Liver (tissue), 9 donors: ENCODE data around the gene GZMB. TPM values are rescaled to one million over a fixed set of nuclear protein-coding genes. Genes with fewer than 3 reads are reported as not detected.

ENCODE experiments used
- DNase-seq: peaks from one replicate; pipeline ENCODE4 v3.0.0-alpha.2; 2017; ENCODE audit warnings: low spot score
- H3K27ac ChIP-seq, 2 donors: one replicate each; pipeline ENCODE4 v1.7.0; 2013; ENCODE audit warnings: inconsistent platforms in 2 of 2, low read length in 2 of 2, control low read depth in 1 of 2, low read depth in 1 of 2, mild to moderate bottlenecking in 1 of 2
- H3K27me3 ChIP-seq, 4 donors: one replicate each; pipeline versions ENCODE4 v1.6.1 to v1.7.0; 2013; ENCODE audit warnings: low read length in 3 of 4, inconsistent platforms in 1 of 4, mild to moderate bottlenecking in 1 of 4, moderate library complexity in 1 of 4; ENCODE audit not compliant: control insufficient read depth in 4 of 4, insufficient read depth in 4 of 4
- H3K36me3 ChIP-seq, 4 donors: one replicate each; pipeline versions ENCODE4 v1.6.1 to v1.7.0; 2013; ENCODE audit warnings: low read length in 3 of 4, mild to moderate bottlenecking in 3 of 4, low read depth in 1 of 4, moderate library complexity in 1 of 4; ENCODE audit not compliant: control insufficient read depth in 4 of 4, insufficient read depth in 3 of 4
- H3K4me1 ChIP-seq, 4 donors: one replicate each; pipeline versions ENCODE4 v1.6.1 to v1.7.0; 2013; ENCODE audit warnings: low read length in 3 of 4, mild to moderate bottlenecking in 3 of 4, moderate library complexity in 1 of 4; ENCODE audit not compliant: control insufficient read depth in 4 of 4, insufficient read depth in 4 of 4
- H3K4me3 ChIP-seq, 3 donors: one replicate each; pipeline versions ENCODE4 v1.6.1 to v1.7.0; 2013; ENCODE audit warnings: low read length in 3 of 3, control low read depth in 1 of 3, low read depth in 1 of 3, mild to moderate bottlenecking in 1 of 3
- H3K9ac ChIP-seq, 2 donors: one replicate each; pipeline ENCODE4 v1.7.0; 2013; ENCODE audit warnings: low read length in 2 of 2, mild to moderate bottlenecking in 2 of 2, moderate library complexity in 2 of 2, control low read depth in 1 of 2, low read depth in 1 of 2
- H3K9me3 ChIP-seq, 4 donors: one replicate each; pipeline versions ENCODE4 v1.6.1 to v1.7.0; 2013; ENCODE audit warnings: low read length in 3 of 4; ENCODE audit not compliant: control insufficient read depth in 4 of 4
- EGR1 ChIP-seq, 2 donors: IDR thresholded peaks; 2 replicates each; pipeline ENCODE4 v1.6.1; 2016 to 2018; ENCODE audit warnings: antibody characterized with exemption in 2 of 2, low read depth in 2 of 2
- FOXA1 ChIP-seq: IDR thresholded peaks from 2 replicates; pipeline ENCODE4 v1.6.1; 2016; ENCODE audit warnings: antibody characterized with exemption
- FOXA2 ChIP-seq: IDR thresholded peaks from 2 replicates; pipeline ENCODE4 v1.6.1; 2016; ENCODE audit warnings: antibody characterized with exemption
- GABPA ChIP-seq, 2 donors: IDR thresholded peaks in 1 of 2; conservative IDR thresholded peaks in 1 of 2; 2 replicates each; pipeline ENCODE4 v1.6.1; 2016; ENCODE audit warnings: antibody characterized with exemption in 2 of 2, mild to moderate bottlenecking in 1 of 2, moderate library complexity in 1 of 2
- HNF4A ChIP-seq, 2 donors: conservative IDR thresholded peaks; 2 replicates each; pipeline ENCODE4 v1.6.1; 2016; ENCODE audit warnings: antibody characterized with exemption in 2 of 2, mild to moderate bottlenecking in 2 of 2
- HNF4G ChIP-seq: IDR thresholded peaks from 2 replicates; pipeline ENCODE4 v1.6.1; 2016; ENCODE audit warnings: antibody characterized with exemption
- JUND ChIP-seq, 2 donors: IDR thresholded peaks; 2 replicates each; pipeline ENCODE4 v1.6.1; 2016; ENCODE audit warnings: antibody characterized with exemption in 2 of 2
- NR2F2 ChIP-seq: IDR thresholded peaks from 2 replicates; pipeline ENCODE4 v1.6.1; 2016; ENCODE audit warnings: antibody characterized with exemption
- RAD21 ChIP-seq, 2 donors: IDR thresholded peaks; 2 replicates each; pipeline ENCODE4 v1.6.1; 2016; ENCODE audit warnings: antibody characterized with exemption in 2 of 2, mild to moderate bottlenecking in 2 of 2
- RXRA ChIP-seq, 2 donors: IDR thresholded peaks; 2 replicates each; pipeline ENCODE4 v1.6.1; 2017 to 2018; ENCODE audit warnings: antibody characterized with exemption in 2 of 2, mild to moderate bottlenecking in 1 of 2
- SP1 ChIP-seq: IDR thresholded peaks from 2 replicates; pipeline ENCODE4 v1.6.1; 2018; ENCODE audit warnings: antibody characterized with exemption, mild to moderate bottlenecking
- TAF1 ChIP-seq: conservative IDR thresholded peaks from 2 replicates; pipeline ENCODE4 v1.6.1; 2016; ENCODE audit warnings: antibody characterized with exemption, mild to moderate bottlenecking
- YY1 ChIP-seq: IDR thresholded peaks from 2 replicates; pipeline ENCODE4 v1.6.1; 2016; ENCODE audit warnings: antibody characterized with exemption, mild to moderate bottlenecking
- WGBS: extraction: QIAGEN DNeasy Blood & Tissue Kit; methylation state at CpG from one replicate; pipeline ENCODE4 v1.1.7; 2013; 5-methylcytosine and 5-hydroxymethylcytosine counted together
- polyA plus RNA-seq, 2 donors: library from polyadenylated mRNA; stranded (reverse) in 1 of 2; unstranded in 1 of 2; fragments of 200-250 nt in 1 of 2; fragments of >200 nt in 1 of 2; fragmentation: Nextera tagmentation in 1 of 2; extraction: Ambion mirVana in 1 of 2; gene quantifications; one replicate each; pipeline versions ENCODE4 v1.2.1 to v1.2.3, GENCODE V29; 2013 to 2015
- total RNA-seq, 2 donors: library from RNA; depleted of rRNA; stranded (reverse); fragments of >200 nt; gene quantifications; one replicate each; pipeline ENCODE4 v1.2.3, GENCODE V29; 2014
- TF ChIP-seq, protein P1 (sequence below): IDR thresholded peaks from 2 replicates; pipeline ENCODE4 v1.6.1; 2016; ENCODE audit warnings: antibody characterized with exemption, mild to moderate bottlenecking
- TF ChIP-seq, protein P2 (sequence below): IDR thresholded peaks from 2 replicates; pipeline ENCODE4 v1.6.1; 2016; ENCODE audit warnings: antibody characterized with exemption
- TF ChIP-seq, protein P3 (sequence below): IDR thresholded peaks from 2 replicates; pipeline ENCODE4 v1.6.1; 2016; ENCODE audit warnings: antibody characterized with exemption
- TF ChIP-seq, protein P4 (sequence below): fragments of 150-350 bp; IDR thresholded peaks from 2 replicates; pipeline ENCODE4 v1.5.1; 2017; ENCODE audit warnings: improper control_type of control experiment, low read depth, low read length; ENCODE audit not compliant: missing input control
- donor health status: healthy.
- donor health status: healthy.
- donor health status: healthy.
- donor health status: healthy.
- donor health status: healthy.

The GZMB gene
- total and polyA plus RNA-seq, 4 donors, result 0.17 to 1.9 (median 0.63) TPM

DNA sequence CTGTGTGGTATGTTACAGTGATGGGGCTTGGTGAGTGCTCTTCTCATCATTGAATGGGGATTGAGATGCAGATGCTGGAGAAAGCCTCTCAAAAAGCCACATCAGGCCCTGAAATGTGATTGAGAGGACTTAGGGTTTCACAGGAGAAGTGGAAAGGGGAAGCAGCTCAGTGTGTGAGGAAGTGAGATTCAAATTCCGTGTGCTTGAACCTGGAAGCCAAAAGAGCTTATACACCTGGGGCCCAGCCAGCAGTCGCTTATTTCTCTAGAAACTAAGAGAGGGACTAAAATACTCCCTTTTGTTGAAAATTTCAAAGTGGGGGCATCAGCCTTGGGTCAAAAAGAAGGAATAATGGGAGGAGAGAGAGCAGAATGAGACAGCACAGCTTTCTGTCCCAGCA is 39.1 kb upstream of the GZMB start:
- H3K27ac ChIP-seq, result no peak overlapping the region
- H3K27me3 ChIP-seq, result peaks cover 0 to 4% (median 0%) of the 10 kb centered on the region in 4 donors
- 60% methylated on average over 2 of the region's 2 CpGs for WGBS
- DNase-seq, result no peak
- H3K36me3 ChIP-seq, result no peaks in the 10 kb centered on the region
- no peak overlapping the region for H3K4me3 ChIP-seq
- H3K4me1 ChIP-seq, result no peaks in the 10 kb centered on the region
- no peaks in the 10 kb centered on the region for H3K9me3 ChIP-seq
- H3K9ac ChIP-seq, result no peak overlapping the region
- TF ChIP-seq GABPA (IDR thresholded peaks at IDR 0.05 in 1 of 2, conservative IDR thresholded peaks at IDR 0.05 in 1 of 2) (no peak), NR2F2 (no peak), SP1 (no peak), FOXA1 (no peak), HNF4G (no peak), JUND (IDR thresholded peaks at IDR 0.05) (no peak)
- TF ChIP-seq, protein P1, sequence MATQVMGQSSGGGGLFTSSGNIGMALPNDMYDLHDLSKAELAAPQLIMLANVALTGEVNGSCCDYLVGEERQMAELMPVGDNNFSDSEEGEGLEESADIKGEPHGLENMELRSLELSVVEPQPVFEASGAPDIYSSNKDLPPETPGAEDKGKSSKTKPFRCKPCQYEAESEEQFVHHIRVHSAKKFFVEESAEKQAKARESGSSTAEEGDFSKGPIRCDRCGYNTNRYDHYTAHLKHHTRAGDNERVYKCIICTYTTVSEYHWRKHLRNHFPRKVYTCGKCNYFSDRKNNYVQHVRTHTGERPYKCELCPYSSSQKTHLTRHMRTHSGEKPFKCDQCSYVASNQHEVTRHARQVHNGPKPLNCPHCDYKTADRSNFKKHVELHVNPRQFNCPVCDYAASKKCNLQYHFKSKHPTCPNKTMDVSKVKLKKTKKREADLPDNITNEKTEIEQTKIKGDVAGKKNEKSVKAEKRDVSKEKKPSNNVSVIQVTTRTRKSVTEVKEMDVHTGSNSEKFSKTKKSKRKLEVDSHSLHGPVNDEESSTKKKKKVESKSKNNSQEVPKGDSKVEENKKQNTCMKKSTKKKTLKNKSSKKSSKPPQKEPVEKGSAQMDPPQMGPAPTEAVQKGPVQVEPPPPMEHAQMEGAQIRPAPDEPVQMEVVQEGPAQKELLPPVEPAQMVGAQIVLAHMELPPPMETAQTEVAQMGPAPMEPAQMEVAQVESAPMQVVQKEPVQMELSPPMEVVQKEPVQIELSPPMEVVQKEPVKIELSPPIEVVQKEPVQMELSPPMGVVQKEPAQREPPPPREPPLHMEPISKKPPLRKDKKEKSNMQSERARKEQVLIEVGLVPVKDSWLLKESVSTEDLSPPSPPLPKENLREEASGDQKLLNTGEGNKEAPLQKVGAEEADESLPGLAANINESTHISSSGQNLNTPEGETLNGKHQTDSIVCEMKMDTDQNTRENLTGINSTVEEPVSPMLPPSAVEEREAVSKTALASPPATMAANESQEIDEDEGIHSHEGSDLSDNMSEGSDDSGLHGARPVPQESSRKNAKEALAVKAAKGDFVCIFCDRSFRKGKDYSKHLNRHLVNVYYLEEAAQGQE, result no peak

DNA sequence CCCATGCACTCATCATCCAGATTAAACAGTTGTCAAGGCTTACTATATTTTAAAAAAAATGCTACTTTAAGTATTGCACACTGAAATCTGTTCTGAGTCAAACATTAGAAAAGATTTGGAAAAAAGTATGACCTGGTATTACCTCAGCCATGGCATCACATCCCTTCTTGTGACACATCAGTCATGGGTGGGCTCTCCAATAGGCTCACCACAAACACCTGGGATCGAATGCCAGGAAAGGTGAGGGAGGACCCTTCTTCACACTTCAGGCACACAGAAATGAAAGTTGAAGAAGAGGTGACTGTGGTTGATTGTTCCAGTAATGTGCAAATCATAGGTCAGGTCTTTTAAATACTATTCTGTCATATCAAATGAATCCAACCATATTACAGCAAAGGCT is 36.6 kb upstream of the GZMB start:
- Histone ChIP-seq H3K9ac (no peak overlapping the region), H3K4me3 (no peak overlapping the region), H3K9me3 (no peaks in the 10 kb centered on the region), H3K27me3 (peaks cover 0 to 4% (median 0%) of the 10 kb centered on the region in 4 donors), H3K4me1 (no peaks in the 10 kb centered on the region), H3K27ac (no peak overlapping the region), H3K36me3 (no peaks in the 10 kb centered on the region)
- DNase-seq, result no peak
- TF ChIP-seq EGR1 (IDR thresholded peaks at IDR 0.05; ENCODE audit: low read depth in 2 of 2) (no peak), YY1 (no peak)
- 67% methylated on average over 1 of the region's 1 CpG for WGBS

DNA sequence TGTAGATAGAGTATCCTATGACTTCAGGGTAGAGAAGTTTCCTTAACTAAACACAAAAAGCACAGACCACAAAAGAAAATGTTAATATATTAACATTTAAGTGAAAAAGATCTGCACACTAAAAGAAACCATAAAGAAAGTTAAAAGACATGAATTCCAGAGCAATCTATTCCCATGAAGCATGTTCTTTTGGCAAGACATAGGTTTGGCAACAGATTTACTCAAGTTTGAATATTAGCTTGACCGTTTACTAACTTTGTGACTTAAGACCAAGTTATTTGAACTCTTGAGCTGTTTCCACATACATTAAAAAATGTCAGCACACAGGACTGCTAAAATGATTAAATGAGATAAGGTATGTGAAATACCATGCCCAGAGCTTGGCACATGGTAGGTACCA is 35.7 kb upstream of the GZMB start:
- DNase-seq, result no peak
- Histone ChIP-seq H3K4me3 (no peak overlapping the region), H3K36me3 (no peaks in the 10 kb centered on the region), H3K27me3 (peaks cover 0 to 4% (median 0%) of the 10 kb centered on the region in 4 donors), H3K9ac (no peak overlapping the region), H3K27ac (no peak overlapping the region), H3K4me1 (no peaks in the 10 kb centered on the region), H3K9me3 (no peaks in the 10 kb centered on the region)
- WGBS, result 56% methylated on average over 1 of the region's 1 CpG
- TF ChIP-seq GABPA (IDR thresholded peaks at IDR 0.05 in 1 of 2, conservative IDR thresholded peaks at IDR 0.05 in 1 of 2) (no peak), YY1 (no peak), HNF4G (no peak), RAD21 (IDR thresholded peaks at IDR 0.05) (no peak), RXRA (IDR thresholded peaks at IDR 0.05) (no peak), FOXA1 (no peak), NR2F2 (no peak), TAF1 (no peak), FOXA2 (no peak), HNF4A (conservative IDR thresholded peaks at IDR 0.05) (no peak), SP1 (no peak), EGR1 (IDR thresholded peaks at IDR 0.05; ENCODE audit: low read depth in 2 of 2) (no peak)
- TF ChIP-seq, protein P2, sequence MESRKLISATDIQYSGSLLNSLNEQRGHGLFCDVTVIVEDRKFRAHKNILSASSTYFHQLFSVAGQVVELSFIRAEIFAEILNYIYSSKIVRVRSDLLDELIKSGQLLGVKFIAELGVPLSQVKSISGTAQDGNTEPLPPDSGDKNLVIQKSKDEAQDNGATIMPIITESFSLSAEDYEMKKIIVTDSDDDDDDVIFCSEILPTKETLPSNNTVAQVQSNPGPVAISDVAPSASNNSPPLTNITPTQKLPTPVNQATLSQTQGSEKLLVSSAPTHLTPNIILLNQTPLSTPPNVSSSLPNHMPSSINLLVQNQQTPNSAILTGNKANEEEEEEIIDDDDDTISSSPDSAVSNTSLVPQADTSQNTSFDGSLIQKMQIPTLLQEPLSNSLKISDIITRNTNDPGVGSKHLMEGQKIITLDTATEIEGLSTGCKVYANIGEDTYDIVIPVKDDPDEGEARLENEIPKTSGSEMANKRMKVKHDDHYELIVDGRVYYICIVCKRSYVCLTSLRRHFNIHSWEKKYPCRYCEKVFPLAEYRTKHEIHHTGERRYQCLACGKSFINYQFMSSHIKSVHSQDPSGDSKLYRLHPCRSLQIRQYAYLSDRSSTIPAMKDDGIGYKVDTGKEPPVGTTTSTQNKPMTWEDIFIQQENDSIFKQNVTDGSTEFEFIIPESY, result no peak
- TF ChIP-seq, protein P1, result no peak
- TF ChIP-seq, protein P3, sequence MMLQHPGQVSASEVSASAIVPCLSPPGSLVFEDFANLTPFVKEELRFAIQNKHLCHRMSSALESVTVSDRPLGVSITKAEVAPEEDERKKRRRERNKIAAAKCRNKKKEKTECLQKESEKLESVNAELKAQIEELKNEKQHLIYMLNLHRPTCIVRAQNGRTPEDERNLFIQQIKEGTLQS, result no peak
- TF ChIP-seq, protein P4, sequence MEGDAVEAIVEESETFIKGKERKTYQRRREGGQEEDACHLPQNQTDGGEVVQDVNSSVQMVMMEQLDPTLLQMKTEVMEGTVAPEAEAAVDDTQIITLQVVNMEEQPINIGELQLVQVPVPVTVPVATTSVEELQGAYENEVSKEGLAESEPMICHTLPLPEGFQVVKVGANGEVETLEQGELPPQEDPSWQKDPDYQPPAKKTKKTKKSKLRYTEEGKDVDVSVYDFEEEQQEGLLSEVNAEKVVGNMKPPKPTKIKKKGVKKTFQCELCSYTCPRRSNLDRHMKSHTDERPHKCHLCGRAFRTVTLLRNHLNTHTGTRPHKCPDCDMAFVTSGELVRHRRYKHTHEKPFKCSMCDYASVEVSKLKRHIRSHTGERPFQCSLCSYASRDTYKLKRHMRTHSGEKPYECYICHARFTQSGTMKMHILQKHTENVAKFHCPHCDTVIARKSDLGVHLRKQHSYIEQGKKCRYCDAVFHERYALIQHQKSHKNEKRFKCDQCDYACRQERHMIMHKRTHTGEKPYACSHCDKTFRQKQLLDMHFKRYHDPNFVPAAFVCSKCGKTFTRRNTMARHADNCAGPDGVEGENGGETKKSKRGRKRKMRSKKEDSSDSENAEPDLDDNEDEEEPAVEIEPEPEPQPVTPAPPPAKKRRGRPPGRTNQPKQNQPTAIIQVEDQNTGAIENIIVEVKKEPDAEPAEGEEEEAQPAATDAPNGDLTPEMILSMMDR, result no peak
